DMS153 (cell line): ENCODE results near the gene KRT84.

Experiments
- DNase-seq: peaks from one replicate; lab custom pipeline; 2025; lab: John Stamatoyannopoulos, UW

The KRT84 gene

DNA sequence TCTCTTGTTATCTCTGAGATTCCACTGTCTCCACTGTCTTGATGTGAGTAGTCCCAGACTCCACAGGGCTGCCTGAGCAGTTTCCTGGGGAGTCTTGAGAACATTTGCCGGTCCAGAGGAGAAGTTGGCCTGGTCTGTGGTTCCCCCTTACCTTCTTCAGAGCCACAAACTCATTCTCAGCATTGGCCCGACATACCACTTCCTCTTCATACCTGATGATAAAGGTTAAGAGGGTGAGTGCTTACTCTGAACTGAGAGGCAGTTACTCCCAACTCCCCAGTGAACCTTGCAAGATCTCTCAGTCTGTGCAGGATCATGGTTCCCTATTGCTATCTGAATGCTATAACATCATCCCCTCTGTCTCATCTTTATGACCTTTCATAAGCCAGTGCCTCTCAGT lies 2.6 kb downstream of the KRT84 start:
- DNase-seq, result no peak

DNA sequence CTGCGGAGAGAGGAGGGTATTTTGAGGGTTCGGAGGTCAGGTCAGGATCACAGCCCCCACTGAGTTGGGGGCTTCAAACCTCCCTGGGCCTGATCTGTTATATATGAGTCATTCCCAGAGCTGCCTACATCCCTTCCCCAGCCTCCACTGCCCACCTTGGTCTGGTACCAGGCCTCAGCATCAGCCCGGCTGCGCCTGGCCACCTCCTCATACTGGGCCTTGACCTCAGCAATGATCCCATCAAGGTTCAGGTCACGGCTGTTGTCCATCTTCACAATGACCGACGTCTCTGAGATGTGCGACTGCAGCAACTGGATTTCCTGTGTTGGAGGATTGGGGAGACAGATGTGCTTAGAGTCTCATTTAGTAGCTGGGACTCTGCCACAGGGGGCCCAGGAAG lies 4.2 kb downstream of the KRT84 start:
- no peak for DNase-seq

DNA sequence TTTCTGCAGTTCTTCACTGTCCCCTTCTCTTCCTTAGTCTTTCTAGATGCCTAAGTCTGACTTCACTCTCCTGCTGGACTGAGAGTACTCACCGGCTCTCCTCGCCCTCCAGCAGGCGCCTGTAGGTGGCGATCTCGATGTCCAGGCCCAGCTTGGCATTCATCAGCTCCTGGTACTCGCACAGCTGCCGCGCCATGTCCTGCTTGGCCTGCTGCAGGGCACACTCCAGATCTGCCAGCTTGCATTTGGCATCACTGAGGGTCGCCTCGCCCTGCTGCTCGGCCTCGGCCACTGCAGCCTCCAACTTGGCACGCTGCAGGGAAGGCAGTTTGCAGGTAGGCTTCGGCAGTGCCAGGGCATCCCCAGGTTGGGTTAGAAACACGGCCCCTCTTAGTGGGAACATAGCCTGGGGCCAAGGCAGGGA lies 5.2 kb downstream of the KRT84 start:
- peak; percentile 39 for DNase-seq

DNA sequence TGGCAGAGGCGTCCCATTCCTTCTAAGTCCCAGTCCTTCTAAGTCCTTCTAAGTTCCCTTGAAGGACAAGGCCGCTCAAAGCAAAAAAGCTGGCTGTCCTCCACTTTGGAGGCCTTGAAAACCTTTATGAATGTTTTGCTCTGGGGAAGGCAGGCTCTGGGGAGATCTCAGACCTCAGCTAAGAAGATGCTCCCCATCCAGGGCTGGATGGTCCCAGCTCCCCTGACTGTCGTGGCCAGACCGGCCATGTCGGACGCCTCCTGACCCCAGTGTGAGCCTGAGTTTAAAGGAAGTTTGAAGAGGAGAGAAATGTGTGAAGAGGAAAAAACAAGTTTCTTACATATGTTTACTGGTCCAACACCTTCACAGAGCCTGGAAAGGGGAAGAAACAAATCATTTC lies 5.9 kb downstream of the KRT84 start:
- no peak for DNase-seq

DNA sequence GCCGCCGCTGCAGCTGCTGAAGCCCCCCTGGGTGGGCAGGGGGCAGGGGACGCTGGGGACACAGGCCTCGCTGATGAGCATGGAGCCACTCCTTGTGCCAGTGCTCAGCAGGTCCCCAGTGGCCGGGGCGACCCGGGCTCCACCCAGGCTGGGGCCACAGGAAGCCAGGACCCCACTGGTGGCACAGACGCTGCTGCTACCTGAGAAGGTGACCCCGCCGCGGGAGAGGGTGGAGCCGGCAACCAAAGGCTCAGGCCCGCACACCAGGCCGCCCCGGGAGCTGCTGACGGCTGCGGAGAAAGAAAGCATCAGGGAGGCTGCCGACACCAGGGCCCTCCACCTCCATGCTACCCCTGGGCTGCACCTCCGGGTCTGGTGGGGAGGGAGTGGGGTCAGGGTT lies 7.4 kb downstream of the KRT84 start:
- DNase-seq, result no peak

DNA sequence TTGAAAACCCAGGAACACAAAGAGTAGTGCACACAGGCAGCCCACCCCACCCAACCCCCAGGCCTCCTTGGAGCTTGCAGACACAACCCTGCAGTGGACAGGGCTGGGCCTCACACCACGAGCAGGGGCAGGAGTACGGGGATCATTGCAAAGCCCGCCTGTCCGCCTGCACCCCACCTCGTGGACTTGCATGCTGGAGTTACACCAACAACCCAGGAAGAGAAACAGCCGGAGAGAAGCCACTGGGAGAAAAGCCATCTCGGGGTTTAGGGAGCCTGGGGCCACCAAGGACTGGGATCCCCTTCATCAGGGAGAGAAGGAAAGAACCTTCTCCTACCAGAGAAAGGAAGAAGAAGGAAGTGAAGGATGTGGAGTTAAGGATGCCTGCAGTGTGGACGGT lies 8.2 kb downstream of the KRT84 start:
- no peak for DNase-seq

DNA sequence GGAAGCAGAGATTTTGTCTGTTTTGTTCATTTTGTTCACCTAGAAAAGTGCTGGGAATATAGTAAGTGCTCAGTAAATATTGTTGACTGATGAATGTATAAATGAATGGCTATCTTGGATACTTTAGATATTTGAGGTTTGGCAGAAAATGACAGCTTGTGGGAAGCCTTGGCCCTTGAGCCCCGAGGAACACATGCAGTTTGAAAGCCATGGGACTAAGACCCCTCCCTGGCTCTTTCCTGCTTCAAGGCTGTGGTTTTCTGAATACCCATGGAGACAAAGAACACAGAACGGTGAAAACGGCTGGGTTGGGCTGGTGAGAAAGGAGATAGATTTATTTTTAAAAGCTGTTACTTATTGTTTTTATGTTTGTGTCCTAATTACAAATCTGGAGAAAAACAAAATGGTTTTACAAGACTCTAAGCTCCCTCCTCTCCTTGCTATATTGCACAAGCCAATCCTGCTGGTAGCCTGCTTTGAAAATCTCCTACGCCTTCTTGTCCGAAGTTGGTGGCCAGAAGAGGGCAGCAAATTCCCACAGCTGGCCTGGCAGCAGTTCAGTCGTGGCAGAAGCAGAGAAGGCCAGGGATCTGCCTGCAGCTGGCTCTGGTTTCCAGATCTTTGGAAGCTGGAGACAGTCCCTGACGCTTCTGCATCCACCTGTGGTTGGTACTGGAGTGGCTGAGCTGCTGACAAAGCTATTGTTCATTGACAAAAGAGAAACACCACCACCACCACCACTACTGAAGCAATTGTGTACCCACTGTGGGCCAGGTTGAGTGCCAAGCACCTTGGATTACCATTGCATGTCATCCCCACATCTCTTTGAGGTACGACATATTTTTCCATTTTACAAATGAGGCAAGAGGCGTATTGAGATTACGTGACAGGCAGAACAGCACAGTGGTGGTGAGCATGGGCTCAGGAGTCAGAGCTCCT lies 13.0 kb downstream of the KRT84 start:
- DNase-seq, result peak; percentile 73

DNA sequence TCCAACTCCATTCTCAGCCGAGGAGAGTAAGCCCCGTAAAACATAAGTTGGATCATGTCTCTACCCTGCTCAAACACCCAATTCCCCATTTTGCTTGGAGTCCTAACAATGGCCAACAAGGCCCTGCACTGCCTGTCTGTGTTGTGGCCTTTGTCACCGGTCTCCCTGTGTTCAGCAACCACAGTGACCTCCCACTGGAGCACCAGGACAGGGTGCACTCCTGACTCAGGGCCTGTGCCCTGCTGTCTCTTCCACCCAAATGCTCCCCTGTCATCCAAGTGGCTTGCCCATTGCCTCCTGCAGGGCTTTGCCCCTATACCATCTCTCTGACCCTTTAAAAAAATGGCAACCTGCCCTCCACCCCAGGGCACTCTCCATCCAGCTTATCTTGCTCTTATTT lies 13.7 kb downstream of the KRT84 start:
- no peak for DNase-seq

DNA sequence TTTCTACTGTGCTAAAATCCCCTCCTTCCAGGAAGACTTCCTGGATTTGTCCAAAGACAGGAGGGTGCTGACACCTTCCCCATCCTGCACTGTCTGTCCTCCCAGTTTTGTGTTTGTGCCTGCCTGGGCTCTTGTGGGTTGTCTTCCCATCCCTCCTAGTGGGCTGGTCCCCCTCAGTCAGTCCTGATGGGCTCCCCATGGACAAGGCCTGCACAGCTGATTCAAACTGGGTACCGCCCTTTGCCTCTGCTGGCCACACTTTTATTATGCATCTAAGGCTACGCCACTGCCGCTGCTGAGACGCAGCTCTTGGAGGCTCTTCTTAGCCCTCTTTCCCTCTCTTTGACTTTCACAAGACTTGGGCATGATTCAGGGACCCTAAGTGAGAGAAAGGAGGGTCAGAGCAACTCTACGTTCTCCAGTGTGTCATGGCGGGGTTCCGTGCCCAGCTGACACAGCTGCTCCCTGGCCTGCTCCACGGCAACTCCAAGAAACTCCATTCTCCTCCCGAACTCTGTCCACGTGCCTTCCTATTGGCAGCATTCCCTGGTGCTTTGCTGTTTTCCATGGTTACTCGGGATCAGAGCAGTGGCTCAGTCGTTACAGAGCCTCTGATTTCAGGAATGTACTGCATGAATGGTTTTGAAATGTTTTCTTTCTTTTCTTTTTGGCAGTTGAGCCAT lies 14.4 kb downstream of the KRT84 start:
- no peak for DNase-seq

DNA sequence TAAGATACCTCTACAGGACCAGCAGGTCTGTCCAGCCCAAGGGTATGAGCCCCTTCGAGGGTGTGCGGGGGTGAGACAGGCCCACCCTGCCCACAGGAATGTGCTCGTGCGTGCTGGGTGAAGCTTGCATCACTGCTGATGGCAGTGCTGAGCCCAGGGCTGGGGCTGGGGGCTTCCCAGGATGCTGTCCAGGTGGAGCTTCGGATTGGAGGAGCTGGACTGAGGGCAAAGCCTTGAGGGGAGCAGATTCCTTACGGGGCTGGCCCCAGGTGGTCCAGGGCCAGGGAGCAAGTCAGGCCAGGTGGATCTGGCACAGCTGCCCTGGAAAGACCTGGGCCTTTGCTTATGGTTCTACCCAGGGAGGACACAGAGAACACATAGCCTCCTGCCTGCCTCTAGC lies 15.6 kb downstream of the KRT84 start:
- no peak for DNase-seq

DNA sequence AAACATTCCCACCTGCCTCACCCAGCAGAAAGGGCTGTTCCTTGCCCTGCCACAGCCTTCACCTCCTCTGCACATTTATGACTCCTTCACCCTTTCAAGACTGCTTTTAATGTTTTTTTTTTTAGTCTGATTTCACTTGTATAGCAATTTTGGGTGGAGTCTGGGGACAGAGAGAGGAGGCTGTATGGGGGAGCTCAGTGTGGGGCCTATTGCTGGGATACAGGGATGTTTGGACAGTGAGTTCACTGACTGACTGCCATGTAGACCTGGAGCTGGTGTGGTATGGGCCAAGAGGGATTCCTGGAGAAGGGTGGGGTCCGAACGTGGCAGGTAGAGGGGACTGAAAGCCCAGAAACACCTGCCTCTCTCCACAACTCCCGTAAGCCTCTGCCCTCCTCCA lies 16.2 kb downstream of the KRT84 start:
- no peak for DNase-seq

DNA sequence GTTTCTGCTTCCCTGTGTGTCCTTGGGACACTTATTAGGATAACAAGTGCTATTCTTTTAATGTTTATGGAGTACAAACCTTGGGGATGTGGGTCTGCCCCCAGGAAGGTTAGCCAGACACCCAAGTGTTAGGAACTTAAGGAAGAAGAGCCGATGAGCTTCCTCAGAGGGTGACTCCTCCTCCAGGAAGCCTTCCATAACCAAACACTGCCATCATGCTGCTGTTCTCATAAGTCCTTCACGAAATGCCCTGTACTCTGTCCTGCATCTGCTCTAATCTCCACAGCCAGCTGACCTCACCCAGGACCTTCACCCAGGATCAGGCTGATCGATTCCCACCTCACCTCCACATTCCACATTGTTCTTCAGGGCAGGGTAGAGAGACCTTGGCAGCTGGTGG lies 16.9 kb downstream of the KRT84 start:
- DNase-seq, result no peak

DNA sequence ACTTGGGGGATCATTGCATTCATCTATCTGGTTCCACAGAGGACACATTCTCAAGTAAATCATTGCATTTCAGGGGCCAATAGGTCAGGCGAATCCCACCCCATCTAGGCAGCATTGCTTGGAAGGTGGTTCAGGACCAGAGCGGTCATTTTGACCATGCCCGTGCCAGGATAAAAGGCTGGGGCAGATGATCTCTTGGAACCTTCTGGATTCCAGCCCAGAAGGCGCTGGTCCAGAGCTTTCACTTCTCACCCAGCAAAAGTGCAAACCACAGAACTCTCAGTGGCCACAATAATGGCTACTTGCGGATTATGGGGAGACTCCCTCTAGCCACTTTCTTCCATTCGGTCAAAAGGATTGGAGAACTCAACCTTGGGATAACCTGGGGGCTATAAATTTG lies 17.6 kb downstream of the KRT84 start:
- DNase-seq, result no peak

DNA sequence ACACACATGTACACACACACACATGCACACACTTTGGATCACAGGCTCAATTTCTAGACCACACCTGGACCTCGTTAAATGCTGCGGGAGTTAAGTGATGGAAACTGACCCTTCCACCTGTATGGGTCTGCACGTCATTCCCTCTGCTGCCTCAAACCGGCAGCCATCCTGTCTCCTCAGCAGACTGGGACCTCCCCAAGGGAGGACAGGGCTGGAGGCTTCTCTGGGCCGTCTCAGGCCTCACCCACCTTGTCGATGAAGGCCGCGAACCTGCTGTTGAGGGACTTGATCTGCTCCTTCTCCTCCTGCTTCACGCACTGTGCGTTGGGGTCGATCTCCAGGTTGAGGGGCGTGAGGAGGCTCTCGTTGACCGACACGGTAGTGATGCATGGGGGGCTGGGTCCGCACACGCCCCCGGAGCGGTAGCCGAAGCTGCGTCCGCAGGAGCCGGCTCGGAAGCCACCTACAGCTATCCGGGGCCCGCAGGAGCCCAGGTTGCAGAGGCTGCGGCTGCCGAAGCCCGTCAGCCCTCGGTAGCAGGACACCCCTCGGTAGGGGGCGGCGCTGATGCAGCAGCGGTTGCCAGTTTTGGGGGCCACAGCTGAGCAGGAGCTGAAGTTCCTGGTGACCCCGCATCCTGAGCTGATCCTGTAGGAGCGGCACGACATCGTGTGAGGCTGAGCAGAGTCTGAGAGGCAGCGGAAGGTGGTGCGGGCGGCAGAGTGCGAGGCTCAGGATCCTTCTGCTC lies 18.5 kb downstream of the KRT84 start, which contains the start of gene KRT85:
KRT85 (minus strand) TSS at position 744 of the 748 bp plus-strand sequence; CDS start at position 668, 76 bp downstream.
- DNase-seq, result no peak

DNA sequence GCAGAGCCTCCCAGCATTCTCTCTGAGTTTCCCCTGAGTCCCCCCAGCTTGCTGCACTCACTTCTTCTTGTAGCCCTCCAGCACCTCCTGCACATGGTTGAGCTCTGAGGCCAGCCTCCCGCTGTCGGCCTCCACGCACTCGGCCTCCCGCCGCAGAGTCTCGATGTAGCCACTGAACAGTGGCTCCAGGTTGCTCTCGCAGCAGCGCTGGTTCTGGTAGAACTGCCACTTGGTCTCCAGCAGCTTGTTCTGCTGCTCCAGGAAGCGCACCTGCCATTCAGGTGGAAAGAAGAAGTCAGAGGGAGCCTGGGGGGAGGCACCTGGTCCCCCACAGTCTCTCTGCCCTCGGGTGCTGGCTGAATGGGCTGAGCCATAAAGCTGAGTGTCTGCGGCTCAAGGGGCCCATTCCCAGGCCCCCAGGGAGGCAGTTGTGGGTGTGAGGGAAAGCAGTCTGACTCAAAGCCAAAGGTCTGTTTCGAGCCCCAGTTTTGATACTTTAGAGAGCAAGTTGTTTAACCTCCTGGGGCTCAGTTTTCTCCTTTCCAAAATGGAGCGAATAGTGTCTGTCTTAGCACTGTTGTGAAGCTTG lies 20.5 kb downstream of the KRT84 start:
- no peak for DNase-seq

DNA sequence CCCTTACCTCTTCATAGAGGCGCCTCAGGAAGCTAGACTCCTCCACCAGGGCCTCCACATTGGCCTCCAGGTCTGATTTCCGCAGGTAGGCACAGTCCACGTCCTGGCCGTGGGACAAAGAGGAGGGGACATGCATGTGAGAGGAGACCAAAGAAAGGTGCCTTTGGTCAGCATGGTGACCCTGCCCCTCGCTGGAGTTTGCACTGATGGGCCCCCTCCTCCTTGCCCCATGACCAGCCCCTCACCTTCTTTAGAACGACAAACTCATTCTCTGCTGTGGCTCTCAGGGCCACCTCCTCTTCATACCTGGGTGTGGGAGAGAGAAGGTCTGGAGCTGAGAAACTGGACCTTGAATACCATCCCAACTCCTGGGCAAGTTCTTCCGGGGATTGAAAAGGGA lies 21.4 kb downstream of the KRT84 start:
- DNase-seq, result no peak

DNA sequence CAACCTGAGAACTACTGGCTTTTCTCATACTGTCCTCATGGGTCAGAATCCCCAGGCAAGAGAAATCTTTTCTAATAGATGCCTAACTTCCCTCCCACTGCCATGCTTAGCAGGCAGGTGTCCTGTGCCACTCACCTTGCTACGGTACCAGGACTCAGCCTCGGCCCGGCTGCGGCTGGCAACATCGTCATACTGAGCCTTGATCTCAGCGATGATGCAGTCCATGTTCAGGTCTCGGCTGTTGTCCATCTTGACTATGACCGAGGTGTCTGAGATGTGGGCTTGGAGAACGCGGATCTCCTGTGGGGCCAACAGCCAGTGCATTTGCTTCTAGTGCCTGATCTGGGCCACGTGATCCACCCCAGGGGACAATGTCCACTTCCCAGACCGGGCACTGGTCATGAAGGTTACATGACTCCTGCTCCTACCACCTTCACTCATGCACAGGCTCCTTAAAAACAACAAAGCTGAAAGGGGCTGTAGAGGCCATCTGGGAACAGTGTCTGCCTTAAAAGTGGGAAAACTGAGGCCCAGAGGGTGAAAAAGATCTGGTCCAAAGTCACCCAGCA lies 22.3 kb downstream of the KRT84 start:
- DNase-seq, result no peak

DNA sequence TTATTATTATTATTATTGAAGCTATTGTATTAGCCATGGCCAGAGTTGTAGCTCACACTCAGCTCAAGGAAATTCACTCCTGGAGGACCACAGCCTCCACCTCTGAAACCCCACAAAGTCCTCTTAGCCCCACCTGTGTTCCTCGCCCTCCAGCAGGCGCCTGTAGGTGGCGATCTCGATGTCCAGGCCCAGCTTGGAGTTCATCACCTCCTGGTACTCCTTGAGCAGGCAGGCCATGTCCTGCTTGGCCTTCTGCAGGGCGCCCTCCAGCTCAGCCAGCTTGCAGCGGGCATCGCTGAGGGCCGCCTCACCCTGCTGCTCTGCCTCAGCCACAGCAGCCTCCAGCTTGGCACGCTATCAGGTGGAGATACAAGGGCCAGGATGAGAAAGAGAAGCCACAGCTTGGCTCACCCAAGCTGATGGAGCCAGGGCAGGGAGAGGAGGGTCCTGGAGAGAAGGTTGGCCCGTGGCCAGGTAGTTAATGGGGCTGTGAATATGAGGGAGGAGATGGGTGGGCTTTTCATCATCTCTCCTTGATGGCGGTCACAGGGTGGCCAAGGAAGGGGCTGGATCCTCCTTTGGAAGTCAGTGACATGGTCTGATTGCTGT lies 23.2 kb downstream of the KRT84 start:
- no peak for DNase-seq

DNA sequence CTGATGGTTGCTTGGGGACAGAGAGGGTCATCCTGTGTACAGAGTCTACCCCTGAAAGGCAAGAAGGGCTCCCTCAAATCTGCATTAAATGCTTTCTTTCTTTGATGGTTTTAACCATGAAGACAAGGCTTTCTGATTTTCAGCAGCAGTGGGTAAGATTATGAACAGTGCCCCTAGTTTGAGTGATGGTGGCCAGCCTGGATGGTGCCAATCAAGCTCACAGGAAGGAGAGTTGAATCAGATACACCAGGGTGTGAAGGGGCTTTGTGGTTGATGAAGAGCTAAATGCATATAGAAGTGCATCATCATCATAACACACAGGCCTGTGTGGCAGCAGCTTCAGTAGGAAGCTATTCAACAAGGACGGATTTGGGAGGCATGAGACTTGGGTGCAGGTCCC lies 23.9 kb downstream of the KRT84 start:
- DNase-seq, result no peak

DNA sequence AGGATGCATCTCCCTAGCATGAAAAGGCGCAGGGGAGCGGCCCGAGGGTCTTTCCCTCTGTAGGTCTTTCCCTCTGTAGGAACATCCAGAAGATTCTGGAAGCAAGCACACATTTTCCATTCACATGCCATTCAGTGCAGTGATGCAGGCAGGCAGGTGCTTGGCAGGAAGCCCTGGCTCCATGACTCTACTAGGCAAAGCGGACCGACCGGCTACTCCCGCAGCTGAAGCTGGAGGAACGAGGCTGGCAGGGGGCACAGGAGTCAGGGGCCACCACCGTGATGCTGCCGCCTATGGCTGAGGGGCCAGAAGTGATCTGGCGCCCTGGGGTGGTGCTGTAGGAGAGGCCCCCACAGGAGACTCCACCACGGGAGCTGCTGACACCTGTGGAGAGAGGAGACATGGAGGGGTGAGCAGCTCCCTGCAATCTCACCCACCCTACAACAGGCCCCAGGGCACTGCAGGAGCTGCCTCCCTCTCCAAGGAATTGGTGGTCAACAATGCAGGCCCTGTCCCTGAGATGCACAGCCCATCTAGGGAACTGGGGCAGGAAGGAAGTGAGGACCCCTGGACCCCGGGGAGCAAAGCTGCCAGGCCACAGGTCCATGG lies 24.7 kb downstream of the KRT84 start:
- DNase-seq, result no peak

DNA sequence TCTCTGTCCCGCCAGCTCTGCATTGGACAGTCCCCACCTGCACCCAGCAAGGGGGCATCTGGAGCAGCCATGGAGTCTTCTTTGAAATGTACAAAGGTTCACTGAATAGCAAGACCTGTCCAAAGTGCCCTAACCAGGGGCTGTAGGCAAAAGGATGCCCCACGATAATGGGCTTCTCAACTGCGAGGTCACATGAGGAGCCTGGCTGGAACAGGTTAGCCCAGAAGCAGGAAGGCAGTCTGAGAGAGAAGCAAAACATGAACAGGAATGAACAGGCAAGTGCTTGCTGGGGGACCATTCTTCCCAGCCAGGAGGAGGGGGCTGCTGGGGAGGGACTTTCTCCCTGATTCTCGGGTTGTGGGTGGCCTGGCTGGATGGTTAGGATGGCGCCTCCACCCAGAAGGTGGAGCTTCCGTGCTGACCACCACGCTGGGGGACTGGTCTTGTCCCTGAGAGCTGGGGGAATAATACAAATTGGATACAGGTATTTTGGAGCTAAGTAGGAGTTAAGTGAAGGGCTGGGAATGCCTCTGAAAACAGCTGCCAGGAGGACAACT lies 25.3 kb downstream of the KRT84 start:
- DNase-seq, result no peak
